ENCODE data around the gene ANTXR2.

The ANTXR2 gene

GRCh38 chr4:80112236-80112635 lies 39.2 kb upstream of the ANTXR2 start:
- CTCF ChIA-PET = interaction anchor here (1.4 kb wide), 1 partner anchor 11 kb away, joined by 4 read pairs; no protein-coding TSS in a partner anchor
- TF ChIP-seq, protein P1, sequence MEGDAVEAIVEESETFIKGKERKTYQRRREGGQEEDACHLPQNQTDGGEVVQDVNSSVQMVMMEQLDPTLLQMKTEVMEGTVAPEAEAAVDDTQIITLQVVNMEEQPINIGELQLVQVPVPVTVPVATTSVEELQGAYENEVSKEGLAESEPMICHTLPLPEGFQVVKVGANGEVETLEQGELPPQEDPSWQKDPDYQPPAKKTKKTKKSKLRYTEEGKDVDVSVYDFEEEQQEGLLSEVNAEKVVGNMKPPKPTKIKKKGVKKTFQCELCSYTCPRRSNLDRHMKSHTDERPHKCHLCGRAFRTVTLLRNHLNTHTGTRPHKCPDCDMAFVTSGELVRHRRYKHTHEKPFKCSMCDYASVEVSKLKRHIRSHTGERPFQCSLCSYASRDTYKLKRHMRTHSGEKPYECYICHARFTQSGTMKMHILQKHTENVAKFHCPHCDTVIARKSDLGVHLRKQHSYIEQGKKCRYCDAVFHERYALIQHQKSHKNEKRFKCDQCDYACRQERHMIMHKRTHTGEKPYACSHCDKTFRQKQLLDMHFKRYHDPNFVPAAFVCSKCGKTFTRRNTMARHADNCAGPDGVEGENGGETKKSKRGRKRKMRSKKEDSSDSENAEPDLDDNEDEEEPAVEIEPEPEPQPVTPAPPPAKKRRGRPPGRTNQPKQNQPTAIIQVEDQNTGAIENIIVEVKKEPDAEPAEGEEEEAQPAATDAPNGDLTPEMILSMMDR (IDR thresholded peaks at IDR 0.05; ENCODE audit: control extremely low read depth, extremely low read depth, low read depth, missing control alignments) = no peak
- DNase-seq (ENCODE audit: extremely low spot score) = no peak
- POLR2A ChIA-PET = no interaction called here

- TF ChIP-seq, protein P1 (IDR thresholded peaks at IDR 0.05; ENCODE audit: control extremely low read depth, extremely low read depth, low read depth, missing control alignments) = no peak
- POLR2A ChIA-PET = no interaction called here
- no peak for DNase-seq (ENCODE audit: extremely low spot score)
- CTCF ChIA-PET = no interaction called here
These were observed 38.2 kb upstream of the ANTXR2 start for GRCh38 chr4:80111276-80111675.

GRCh38 chr4:80107374-80107773 lies 34.3 kb upstream of the ANTXR2 start:
- ChIA-PET CTCF (interaction anchor here (1.2 to 2.6 kb wide), 2 partner anchors 8 to 19 kb away, joined by 3 to 6 read pairs; no protein-coding TSS in a partner anchor), POLR2A (no interaction called here)
- no peak for DNase-seq (ENCODE audit: extremely low spot score)
- TF ChIP-seq, protein P1 (IDR thresholded peaks at IDR 0.05; ENCODE audit: control extremely low read depth, extremely low read depth, low read depth, missing control alignments) = no peak

DNA sequence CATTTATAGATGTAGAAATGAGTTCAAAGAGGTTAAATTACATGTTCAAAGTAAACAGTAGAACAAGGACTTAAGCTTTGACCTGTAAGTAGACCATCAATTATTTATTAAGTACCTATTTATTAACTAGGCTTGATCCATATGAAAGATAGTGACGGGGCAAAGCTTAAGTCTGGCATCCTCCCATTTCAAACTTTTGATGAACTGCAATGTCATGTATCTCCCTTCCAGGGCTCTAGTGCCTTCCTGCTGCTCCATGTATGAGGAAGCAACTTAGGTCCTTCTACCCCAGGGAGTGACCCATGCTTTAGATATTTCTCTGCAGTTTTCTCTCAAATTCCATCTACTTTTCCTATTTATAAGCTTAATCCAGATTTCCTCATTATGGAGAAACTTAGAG lies 31.9 kb upstream of the ANTXR2 start:
- no peak for DNase-seq (ENCODE audit: extremely low spot score)
- CTCF ChIA-PET = interaction anchor here (2.6 kb wide), 1 partner anchor 11 kb away, joined by 6 read pairs; no protein-coding TSS in a partner anchor
- TF ChIP-seq, protein P1 (IDR thresholded peaks at IDR 0.05; ENCODE audit: control extremely low read depth, extremely low read depth, low read depth, missing control alignments) = no peak
- POLR2A ChIA-PET = no interaction called here

GRCh38 chr4:80103629-80104028 lies 30.6 kb upstream of the ANTXR2 start:
- ChIA-PET POLR2A (no interaction called here), CTCF (no interaction called here)
- no peak for DNase-seq (ENCODE audit: extremely low spot score)

DNA sequence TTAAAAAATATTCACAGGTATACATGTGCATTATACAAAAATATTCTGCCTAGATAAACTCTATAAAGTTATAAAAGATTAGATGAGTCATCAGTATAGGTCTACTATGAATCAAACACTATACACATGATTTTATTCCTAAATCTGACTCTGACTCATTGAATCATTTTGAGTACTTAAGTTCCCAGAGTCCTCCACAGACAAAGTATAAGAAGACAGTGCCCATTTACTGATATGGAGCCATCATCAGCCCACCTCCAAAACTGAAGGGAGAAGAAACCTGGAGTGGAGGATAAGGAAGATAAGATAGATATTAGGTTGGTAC lies 28.7 kb upstream of the ANTXR2 start:
- TF ChIP-seq, protein P1 (IDR thresholded peaks at IDR 0.05; ENCODE audit: control extremely low read depth, extremely low read depth, low read depth, missing control alignments) = no peak
- ChIA-PET CTCF (interaction anchor here (0.7 to 1.2 kb wide), 2 partner anchors 11 to 20 kb away, joined by 3 to 4 read pairs; no protein-coding TSS in a partner anchor), POLR2A (no interaction called here)
- DNase-seq (ENCODE audit: extremely low spot score) = no peak

More at GRCh38 chr4:80103629-80104028, 30.6 kb upstream of the ANTXR2 start:
- TF ChIP-seq, protein P1 (IDR thresholded peaks at IDR 0.05; ENCODE audit: control extremely low read depth, extremely low read depth, low read depth, missing control alignments) = no peak
